ENCODE measurements around the gene TCF15. TPM values are rescaled to one million over a fixed set of nuclear protein-coding genes. Genes with fewer than 3 reads are reported as not detected.

Gene TCF15
- total RNA-seq, 4 donors from 2014 or later: 0.59 TPM; not detected in 3

GRCh38 chr20:650954-651353 lies 40.8 kb upstream of the TCF15 start:
- no peak overlapping the region for H3K27ac ChIP-seq
- TF ChIP-seq POLR2A (IDR thresholded peaks at IDR 0.05): no peak
- TF ChIP-seq CTCF (IDR thresholded peaks at IDR 0.05): peak in 1 of 6 experiments; percentile 25
- DNase-seq: no peak
- no peak overlapping the region for H3K4me3 ChIP-seq (replicated peaks in 1 of 3)
- H3K4me1 ChIP-seq: peaks cover 15 to 19% of the 10 kb centered on the region in 2 donors
- 83 to 90% methylated on average over 5 of the region's 5 CpGs for WGBS, 2 donors
- no peaks in the 10 kb centered on the region for H3K9me3 ChIP-seq
- peaks cover 22 to 32% of the 10 kb centered on the region in 2 donors for H3K36me3 ChIP-seq
- no peaks in the 10 kb centered on the region for H3K27me3 ChIP-seq
- intact Hi-C loops (cut with DNase I): no loop called here

- H3K27ac ChIP-seq: no peak overlapping the region
- WGBS, 2 donors: 93 to 96% methylated on average over 5 of the region's 5 CpGs
- intact Hi-C loops (cut with DNase I): no loop called here
- no peak overlapping the region for H3K4me3 ChIP-seq (replicated peaks in 1 of 3)
- no peaks in the 10 kb centered on the region for H3K9me3 ChIP-seq
- TF ChIP-seq CTCF (IDR thresholded peaks at IDR 0.05): no peak
- no peak for TF ChIP-seq POLR2A (IDR thresholded peaks at IDR 0.05)
- H3K27me3 ChIP-seq: no peaks in the 10 kb centered on the region
- peaks cover 18 to 25% of the 10 kb centered on the region in 2 donors for H3K4me1 ChIP-seq
- no peak for DNase-seq
- peaks cover 22 to 32% of the 10 kb centered on the region in 2 donors for H3K36me3 ChIP-seq
Measured at GRCh38 chr20:650281-650680, 40.2 kb upstream of the TCF15 start.

- Histone ChIP-seq H3K27me3 (no peaks in the 10 kb centered on the region), H3K4me1 (peaks cover 13 to 21% of the 10 kb centered on the region in 2 donors), H3K36me3 (peaks cover 22 to 32% of the 10 kb centered on the region in 2 donors), H3K9me3 (no peaks in the 10 kb centered on the region), H3K4me3 (replicated peaks in 1 of 3) (no peak overlapping the region), H3K27ac (no peak overlapping the region)
- intact Hi-C loops (cut with DNase I): loop anchor here (5.0 to 10.0 kb wide), 3 partner anchors 85 to 293 kb away; partner anchors contain the start of gene TBC1D20
- 91 to 96% methylated on average over 2 of the region's 2 CpGs for WGBS, 2 donors
- TF ChIP-seq CTCF (IDR thresholded peaks at IDR 0.05): no peak
- no peak for TF ChIP-seq POLR2A (IDR thresholded peaks at IDR 0.05)
- DNase-seq: no peak
Measured at GRCh38 chr20:647479-648019, 37.4 kb upstream of the TCF15 start.

- no peaks in the 10 kb centered on the region for H3K9me3 ChIP-seq
- intact Hi-C loops (cut with DNase I): loop anchor here (5.0 to 10.0 kb wide), 3 partner anchors 85 to 292 kb away; partner anchors contain the start of gene TBC1D20
- no peak for TF ChIP-seq POLR2A (IDR thresholded peaks at IDR 0.05)
- TF ChIP-seq CTCF (IDR thresholded peaks at IDR 0.05): no peak
- H3K27me3 ChIP-seq: no peaks in the 10 kb centered on the region
- WGBS, 2 donors: 94 to 97% methylated on average over 2 of the region's 2 CpGs
- DNase-seq: no peak
- H3K4me3 ChIP-seq (replicated peaks in 1 of 3): no peak overlapping the region
- peaks cover 22 to 32% of the 10 kb centered on the region in 2 donors for H3K36me3 ChIP-seq
- H3K4me1 ChIP-seq: peaks cover 14 to 16% of the 10 kb centered on the region in 2 donors
- no peak overlapping the region for H3K27ac ChIP-seq
Measured at GRCh38 chr20:646868-647233, 36.7 kb upstream of the TCF15 start.

GRCh38 chr20:646107-646867 lies 36.2 kb upstream of the TCF15 start:
- DNase-seq: no peak
- Histone ChIP-seq H3K27ac (no peak overlapping the region), H3K27me3 (no peaks in the 10 kb centered on the region), H3K9me3 (no peaks in the 10 kb centered on the region), H3K36me3 (peaks cover 22 to 32% of the 10 kb centered on the region in 2 donors), H3K4me1 (peaks cover 11 to 15% of the 10 kb centered on the region in 2 donors), H3K4me3 (replicated peaks in 1 of 3) (no peak overlapping the region)
- no peak for TF ChIP-seq POLR2A (IDR thresholded peaks at IDR 0.05)
- intact Hi-C loops (cut with DNase I): loop anchor here (5.0 to 10.0 kb wide), 3 partner anchors 84 to 291 kb away; partner anchors contain the start of gene TBC1D20
- WGBS, 2 donors: 78 to 88% methylated on average over 10 of the region's 10 CpGs
